Measurements from ENCODE around the gene FRMD6.
"Not testable (repeated sequence)": the region's sequence is repeated elsewhere in the genome, so short reads cannot be mapped to it uniquely, and the experiment has no call there.

The FRMD6 gene

GRCh38 chr14:51746823-51747222 is 95.1 kb downstream of the FRMD6 start:
- not testable (repeated sequence) for H3K27ac Mint-ChIP-seq, H3K4me3 Mint-ChIP-seq, ATAC-seq, H3K4me1 Mint-ChIP-seq, H3K9me3 Mint-ChIP-seq, H3K36me3 Mint-ChIP-seq
- H3K27me3 Mint-ChIP-seq: peaks cover 18% of the 10 kb centered on the region

- no peaks in the 10 kb centered on the region for H3K4me1 Mint-ChIP-seq
Observed at GRCh38 chr14:51750542-51750941, 98.8 kb downstream of the FRMD6 start.

GRCh38 chr14:51751611-51752345 is 100.1 kb downstream of the FRMD6 start:
- H3K36me3 Mint-ChIP-seq, ATAC-seq, H3K9me3 Mint-ChIP-seq, H3K27ac Mint-ChIP-seq, H3K4me1 Mint-ChIP-seq, H3K4me3 Mint-ChIP-seq: not testable (repeated sequence)
- H3K27me3 Mint-ChIP-seq: peaks cover 10% of the 10 kb centered on the region

More at GRCh38 chr14:51750542-51750941, 98.8 kb downstream of the FRMD6 start:
- Mint-ChIP-seq H3K27ac (no peak overlapping the region), H3K4me3 (no peak overlapping the region), H3K9me3 (no peaks in the 10 kb centered on the region), H3K27me3 (peaks cover 10% of the 10 kb centered on the region), H3K36me3 (no peaks in the 10 kb centered on the region)
- no peak for ATAC-seq

GRCh38 chr14:51757756-51758155 is 106.0 kb downstream of the FRMD6 start:
- not testable (repeated sequence) for H3K4me1 Mint-ChIP-seq, H3K36me3 Mint-ChIP-seq, H3K4me3 Mint-ChIP-seq, H3K9me3 Mint-ChIP-seq, H3K27ac Mint-ChIP-seq, ATAC-seq
- peaks cover 15% of the 10 kb centered on the region for H3K27me3 Mint-ChIP-seq

GRCh38 chr14:51759950-51760349 is 108.2 kb downstream of the FRMD6 start:
- H3K9me3 Mint-ChIP-seq: no peaks in the 10 kb centered on the region

GRCh38 chr14:51765726-51766125 is 114.0 kb downstream of the FRMD6 start:
- not testable (repeated sequence) for H3K4me1 Mint-ChIP-seq, H3K27ac Mint-ChIP-seq, H3K4me3 Mint-ChIP-seq, H3K9me3 Mint-ChIP-seq, H3K36me3 Mint-ChIP-seq, ATAC-seq
- H3K27me3 Mint-ChIP-seq: peaks cover 31% of the 10 kb centered on the region

More at GRCh38 chr14:51759950-51760349, 108.2 kb downstream of the FRMD6 start:
- Mint-ChIP-seq H3K27me3 (peaks cover 15% of the 10 kb centered on the region), H3K27ac (no peak overlapping the region), H3K4me1 (no peaks in the 10 kb centered on the region), H3K4me3 (no peak overlapping the region), H3K36me3 (no peaks in the 10 kb centered on the region)
- no peak for ATAC-seq

- H3K27me3 Mint-ChIP-seq: peaks cover 31% of the 10 kb centered on the region
Observed at GRCh38 chr14:51766586-51766985, 114.9 kb downstream of the FRMD6 start.

GRCh38 chr14:51769261-51769660 is 117.6 kb downstream of the FRMD6 start:
- ATAC-seq, H3K27ac Mint-ChIP-seq, H3K4me3 Mint-ChIP-seq, H3K36me3 Mint-ChIP-seq, H3K4me1 Mint-ChIP-seq, H3K9me3 Mint-ChIP-seq: not testable (repeated sequence)
- H3K27me3 Mint-ChIP-seq: peaks cover 31% of the 10 kb centered on the region

More at GRCh38 chr14:51766586-51766985, 114.9 kb downstream of the FRMD6 start:
- ATAC-seq, H3K9me3 Mint-ChIP-seq, H3K4me1 Mint-ChIP-seq, H3K4me3 Mint-ChIP-seq, H3K36me3 Mint-ChIP-seq, H3K27ac Mint-ChIP-seq: not testable (repeated sequence)

GRCh38 chr14:51774209-51774608 is 122.5 kb downstream of the FRMD6 start:
- Mint-ChIP-seq H3K36me3 (no peaks in the 10 kb centered on the region), H3K27me3 (peaks cover 24% of the 10 kb centered on the region), H3K27ac (no peak overlapping the region), H3K4me3 (no peak overlapping the region), H3K4me1 (peaks cover 8% of the 10 kb centered on the region), H3K9me3 (no peaks in the 10 kb centered on the region)
- ATAC-seq: peak; percentile 24

- H3K4me3 Mint-ChIP-seq: no peak overlapping the region
- H3K9me3 Mint-ChIP-seq: no peaks in the 10 kb centered on the region
- peak; percentile 74 for ATAC-seq
- no peaks in the 10 kb centered on the region for H3K36me3 Mint-ChIP-seq
- peaks cover 24% of the 10 kb centered on the region for H3K27me3 Mint-ChIP-seq
- H3K4me1 Mint-ChIP-seq: peaks cover 19% of the 10 kb centered on the region
- H3K27ac Mint-ChIP-seq: no peak overlapping the region
Observed at GRCh38 chr14:51776102-51776894, 124.6 kb downstream of the FRMD6 start.

- H3K4me3 Mint-ChIP-seq: peak overlapping the region; percentile 1
- no peak overlapping the region for H3K27ac Mint-ChIP-seq
- ATAC-seq: peak; percentile 63
- peaks cover under 1% of the 10 kb centered on the region for H3K9me3 Mint-ChIP-seq
- H3K27me3 Mint-ChIP-seq: peaks cover 24% of the 10 kb centered on the region
- no peaks in the 10 kb centered on the region for H3K36me3 Mint-ChIP-seq
- peaks cover 19% of the 10 kb centered on the region for H3K4me1 Mint-ChIP-seq
Observed at GRCh38 chr14:51780006-51780692, 128.4 kb downstream of the FRMD6 start.

All from stimulated activated memory B cell treated with anti-CD40 and anti-IgM and Interleukin-4, amounts not matched to agents 10 μg/mL and 1 μg/mL and 100 μg/mL, for 72 hours (primary cell).